SK-N-SH treated with all-trans-retinoic acid at 6 μM for 48 hours (cell line): ENCODE data around the gene TFB2M.

Experiments
- GLIS3 ChIP-seq: fragments of 250-450 bp; sonication (Bioruptor Pico); IDR thresholded peaks from 2 replicates; pipeline ENCODE4 v1.5.0; 2020; ENCODE audit warnings: mild to moderate bottlenecking, moderate library complexity
- ISL1 ChIP-seq: fragments of 250-450 bp; sonication (Bioruptor Pico); IDR thresholded peaks from 2 replicates; pipeline ENCODE4 v2.1.2; 2022; ENCODE audit warnings: mild to moderate bottlenecking, moderate library complexity
- PATZ1 ChIP-seq: fragments of 250-450 bp; sonication (Bioruptor Pico); IDR thresholded peaks from 2 replicates; pipeline ENCODE4 v1.8.0; 2020; ENCODE audit warnings: mild to moderate bottlenecking, moderate library complexity, borderline replicate concordance
- POU6F1 ChIP-seq: fragments of 250-450 bp; sonication (Bioruptor Pico); IDR thresholded peaks from 2 replicates; pipeline ENCODE4 v1.8.0; 2021; ENCODE audit warnings: low read depth, mild to moderate bottlenecking, moderate library complexity, borderline replicate concordance
- TF ChIP-seq, protein P1 (sequence below): fragments of 250-450 bp; sonication (Bioruptor Pico); IDR thresholded peaks from 2 replicates; pipeline ENCODE4 v1.5.1; 2020; ENCODE audit warnings: low read depth, mild to moderate bottlenecking, moderate library complexity

GRCh38 chr1:246576709-246577032 lies 10.6 kb upstream of the TFB2M start:
- no peak for TF ChIP-seq ISL1 (CRISPR knock-in tag)
- no peak for TF ChIP-seq GLIS3 (CRISPR knock-in tag)
- no peak for TF ChIP-seq PATZ1 (CRISPR knock-in tag)
- no peak for TF ChIP-seq POU6F1 (CRISPR knock-in tag)
- TF ChIP-seq, protein P1, sequence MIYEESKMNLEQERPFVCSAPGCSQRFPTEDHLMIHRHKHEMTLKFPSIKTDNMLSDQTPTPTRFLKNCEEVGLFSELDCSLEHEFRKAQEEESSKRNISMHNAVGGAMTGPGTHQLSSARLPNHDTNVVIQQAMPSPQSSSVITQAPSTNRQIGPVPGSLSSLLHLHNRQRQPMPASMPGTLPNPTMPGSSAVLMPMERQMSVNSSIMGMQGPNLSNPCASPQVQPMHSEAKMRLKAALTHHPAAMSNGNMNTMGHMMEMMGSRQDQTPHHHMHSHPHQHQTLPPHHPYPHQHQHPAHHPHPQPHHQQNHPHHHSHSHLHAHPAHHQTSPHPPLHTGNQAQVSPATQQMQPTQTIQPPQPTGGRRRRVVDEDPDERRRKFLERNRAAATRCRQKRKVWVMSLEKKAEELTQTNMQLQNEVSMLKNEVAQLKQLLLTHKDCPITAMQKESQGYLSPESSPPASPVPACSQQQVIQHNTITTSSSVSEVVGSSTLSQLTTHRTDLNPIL (CRISPR knock-in tag), result no peak
